ENCODE results near the gene RAB11FIP4.

Gene RAB11FIP4

GRCh38 chr17:31523862-31524730, 132.6 kb downstream of the RAB11FIP4 start:
- no peak for DNase-seq (ENCODE audit: low read depth in 2 of 2)

- peak; percentile 79 to 85 for DNase-seq (ENCODE audit: low read depth in 2 of 2)
Measured at GRCh38 chr17:31524926-31525800, 133.7 kb downstream of the RAB11FIP4 start.

GRCh38 chr17:31525801-31526549, 134.5 kb downstream of the RAB11FIP4 start:
- DNase-seq (ENCODE audit: low read depth in 2 of 2): no peak

DNA sequence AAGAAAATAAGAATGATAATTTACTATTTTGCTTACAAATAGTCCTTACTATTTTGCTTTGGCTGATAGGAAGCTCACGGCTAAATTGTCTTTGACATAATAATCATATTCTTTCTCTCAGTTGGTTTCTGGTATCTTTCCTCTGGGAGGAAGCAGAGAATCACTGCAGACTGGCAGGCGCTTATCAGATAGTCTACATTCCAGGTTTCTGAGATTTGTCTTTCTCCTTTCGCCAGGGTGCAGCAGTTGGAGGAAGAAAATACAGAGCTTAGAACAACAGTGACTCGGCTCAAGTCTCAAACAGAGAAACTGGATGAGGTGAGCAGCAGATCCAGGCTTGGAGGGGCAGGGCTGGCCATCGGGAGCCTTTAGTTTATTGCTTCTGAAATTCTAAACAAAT, 136.1 kb downstream of the RAB11FIP4 start:
- DNase-seq (ENCODE audit: low read depth in 2 of 2): no peak

DNA sequence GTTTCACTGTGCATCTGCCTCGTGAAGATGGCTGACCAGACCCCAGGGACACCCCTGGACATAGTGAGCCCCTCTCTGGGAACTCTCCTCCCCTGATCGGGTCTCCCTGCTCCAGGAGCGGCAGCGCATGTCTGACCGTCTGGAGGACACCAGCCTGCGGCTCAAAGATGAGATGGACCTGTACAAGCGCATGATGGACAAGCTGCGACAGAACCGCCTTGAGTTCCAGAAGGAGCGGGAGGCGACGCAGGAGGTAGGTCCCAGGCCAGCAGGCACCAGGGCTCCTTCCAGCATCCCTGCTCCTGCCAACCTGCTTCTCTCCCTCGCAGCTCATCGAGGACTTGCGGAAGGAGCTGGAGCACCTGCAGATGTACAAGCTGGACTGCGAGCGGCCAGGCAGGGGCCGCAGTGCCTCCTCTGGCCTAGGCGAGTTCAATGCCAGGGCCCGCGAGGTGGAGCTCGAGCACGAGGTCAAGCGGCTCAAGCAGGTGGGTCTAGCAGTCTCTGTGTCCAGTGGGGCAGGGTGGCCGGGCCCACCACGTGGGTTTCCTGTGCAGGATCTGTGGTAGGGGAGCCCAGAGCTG, 136.9 kb downstream of the RAB11FIP4 start:
- DNase-seq (ENCODE audit: low read depth in 2 of 2): no peak

- no peak for DNase-seq (ENCODE audit: low read depth in 2 of 2)
Measured at GRCh38 chr17:31529841-31530251, 138.4 kb downstream of the RAB11FIP4 start.

GRCh38 chr17:31530391-31530985, 139.0 kb downstream of the RAB11FIP4 start:
- DNase-seq (ENCODE audit: low read depth in 2 of 2): no peak

GRCh38 chr17:31531336-31531980, 140.0 kb downstream of the RAB11FIP4 start:
- DNase-seq (ENCODE audit: low read depth in 2 of 2): no peak

DNA sequence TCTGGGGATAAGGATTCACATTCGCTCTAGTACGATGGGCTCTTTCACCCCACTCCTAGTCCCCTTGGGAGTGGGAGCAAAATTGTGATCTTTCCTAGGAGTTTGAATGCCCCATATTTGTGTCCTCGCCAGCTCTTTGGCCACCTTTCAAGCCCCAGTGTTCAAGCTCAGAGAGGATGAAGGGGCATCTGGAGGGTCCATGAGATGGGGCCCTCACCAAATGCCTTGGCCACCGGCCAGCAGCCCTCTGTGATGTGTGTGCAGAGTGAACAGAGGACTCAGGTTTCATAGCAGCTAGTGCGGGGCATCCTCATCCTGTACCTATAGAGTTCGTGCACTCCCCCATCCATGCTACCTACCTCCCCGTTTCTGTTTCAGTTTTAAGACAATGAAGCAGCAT, 140.6 kb downstream of the RAB11FIP4 start:
- no peak for DNase-seq (ENCODE audit: low read depth in 2 of 2)

GRCh38 chr17:31532526-31532925, 141.1 kb downstream of the RAB11FIP4 start:
- DNase-seq (ENCODE audit: low read depth in 2 of 2): no peak

GRCh38 chr17:31533546-31534155, 142.2 kb downstream of the RAB11FIP4 start:
- peak in 1 of 2 donors; percentile 17 for DNase-seq (ENCODE audit: low read depth in 2 of 2)

GRCh38 chr17:31534223-31534888, 142.9 kb downstream of the RAB11FIP4 start:
- DNase-seq (ENCODE audit: low read depth in 2 of 2): no peak

DNA sequence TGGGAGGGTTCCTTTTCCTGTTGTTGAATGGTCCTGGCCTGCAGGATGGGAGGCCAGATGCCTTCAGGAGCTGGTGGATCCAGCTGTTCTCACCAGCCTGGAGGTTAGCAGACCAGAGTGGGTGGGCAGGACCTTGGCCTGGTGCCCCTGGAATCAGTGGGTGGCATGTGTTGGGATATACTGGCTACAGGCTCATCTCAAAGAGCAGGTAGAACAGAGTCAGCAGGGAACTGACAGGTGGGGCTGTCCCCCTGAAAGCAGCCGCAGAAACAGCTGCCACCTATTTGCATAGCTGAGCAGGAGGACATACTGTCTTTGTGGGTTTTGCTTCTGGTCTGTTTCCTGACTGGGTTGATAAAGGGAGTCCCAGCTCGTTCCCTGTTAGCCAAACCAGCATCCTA, 144.1 kb downstream of the RAB11FIP4 start:
- DNase-seq (ENCODE audit: low read depth in 2 of 2): no peak

GRCh38 chr17:31536451-31536850, 145.0 kb downstream of the RAB11FIP4 start:
- no peak for DNase-seq (ENCODE audit: low read depth in 2 of 2)

GRCh38 chr17:31537565-31538011, 146.1 kb downstream of the RAB11FIP4 start:
- DNase-seq (ENCODE audit: low read depth in 2 of 2): no peak

DNA sequence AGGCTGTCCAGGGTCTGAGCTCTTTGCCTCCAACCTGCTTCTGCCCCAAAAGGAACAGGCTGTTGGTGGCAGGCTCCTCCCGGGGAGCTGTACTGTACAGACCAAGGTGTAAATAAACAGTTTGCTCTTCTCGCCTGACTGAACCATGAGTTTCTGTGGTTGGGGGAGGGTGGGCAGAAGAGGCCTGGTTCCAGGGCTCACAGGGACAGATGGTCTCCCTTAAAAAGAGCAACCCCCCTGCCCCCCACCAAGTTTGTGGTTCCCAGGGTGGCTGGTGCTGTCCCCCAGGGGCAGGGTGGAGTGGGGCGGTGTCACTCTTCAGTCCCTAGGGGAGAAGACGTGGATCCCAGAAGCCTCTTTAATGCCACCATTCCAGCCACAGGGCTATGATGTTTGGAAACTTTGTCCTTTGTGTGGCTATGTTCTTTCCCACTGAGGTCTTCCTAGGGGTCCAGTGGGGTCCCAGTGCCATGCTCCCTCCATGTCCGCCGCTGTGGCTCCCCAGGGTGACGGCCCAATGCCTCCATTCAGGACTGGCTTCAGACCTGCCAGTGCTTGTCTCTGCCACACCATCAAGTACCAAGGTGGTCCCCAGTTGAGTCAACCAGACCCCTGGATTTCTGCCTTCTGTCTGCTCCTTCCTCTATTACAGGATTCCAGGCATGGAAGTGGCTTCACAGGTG, 146.7 kb downstream of the RAB11FIP4 start:
- DNase-seq (ENCODE audit: low read depth in 2 of 2): no peak

DNA sequence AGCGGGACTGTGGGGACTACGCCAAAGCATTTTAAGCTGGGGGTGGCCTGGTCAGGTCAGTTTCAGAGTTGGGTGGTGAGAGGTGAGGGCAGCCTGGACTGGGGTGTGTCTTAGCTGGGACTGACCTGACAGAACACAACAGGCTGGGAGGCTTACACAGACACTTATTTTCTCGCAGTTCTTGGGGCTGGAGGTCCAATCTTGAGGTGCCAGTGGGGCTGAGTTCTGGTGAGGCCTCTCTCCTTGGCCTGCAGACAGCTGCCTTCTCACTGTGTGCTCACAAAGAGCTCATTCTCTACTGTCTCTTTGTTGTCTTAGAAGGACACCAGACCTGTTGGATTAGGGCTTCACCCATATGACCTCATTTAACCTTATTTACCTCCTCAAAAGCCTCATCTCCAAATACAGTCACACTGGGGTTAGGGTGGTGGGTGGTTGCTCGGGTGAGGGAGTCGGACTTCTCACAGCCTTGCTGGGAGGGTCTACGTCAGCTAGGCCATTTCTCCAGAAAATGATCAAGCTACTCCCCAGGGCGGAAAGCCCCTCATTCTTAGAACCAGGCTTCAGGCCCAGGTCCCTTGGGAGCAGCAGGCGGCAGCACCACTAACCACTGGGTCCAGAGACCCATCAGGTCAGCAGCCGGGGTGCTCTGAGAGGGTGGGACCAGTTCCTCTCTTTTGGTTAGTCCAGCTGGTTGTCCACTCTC, 149.3 kb downstream of the RAB11FIP4 start:
- DNase-seq (ENCODE audit: low read depth in 2 of 2): no peak

DNA sequence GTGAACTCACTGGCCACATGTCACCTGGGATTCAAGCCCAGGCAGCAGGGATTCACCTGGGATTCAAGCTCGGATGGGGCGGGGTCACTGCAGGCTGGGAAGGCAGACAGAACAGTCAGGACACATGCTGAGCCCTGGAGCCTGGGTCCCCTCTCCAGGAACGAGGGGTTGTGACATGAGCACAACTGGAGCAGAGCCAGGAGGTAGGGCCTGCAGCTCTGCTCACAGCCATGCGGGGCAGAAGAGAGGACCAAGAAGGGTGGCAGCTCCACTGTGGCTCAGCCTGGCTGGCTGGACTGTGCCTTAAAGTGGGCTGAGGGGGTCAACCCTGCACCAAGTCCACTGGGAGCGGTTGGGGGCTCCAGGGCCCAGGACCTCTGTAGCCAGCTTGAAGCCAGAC, 150.1 kb downstream of the RAB11FIP4 start:
- DNase-seq (ENCODE audit: low read depth in 2 of 2): no peak
